CD4-positive, alpha-beta memory T cell (primary cell): ENCODE measurements around the gene DIPK1B. TPM values are rescaled to one million over a fixed set of nuclear protein-coding genes. Genes with fewer than 3 reads are reported as not detected.

Source experiments
- CTCF ChIA-PET: fragments of 350-600 bp; sonication (Branson Sonifier 250); formaldehyde crosslinking; loops from one replicate; lab custom pipeline; 2021; ENCODE audit warnings: inconsistent platforms; ENCODE audit not compliant: partially characterized antibody; lab: Charles Lee
- POLR2A ChIA-PET: fragments of 350-600 bp; sonication (Branson Sonifier 250); formaldehyde crosslinking; loops from one replicate; lab custom pipeline; 2021; ENCODE audit not compliant: partially characterized antibody; lab: Charles Lee
- DNase-seq, 5 donors: peaks; one replicate each; pipeline versions ENCODE4 v3.0.0 to v3.0.0-alpha.2; 2020 to 2022; ENCODE audit warnings: mixed read lengths in 1 of 5
- H3K27ac ChIP-seq: one replicate; pipeline ENCODE4 v1.7.0; 2013; ENCODE audit warnings: low read depth, low read length
- H3K27me3 ChIP-seq: 2 replicates; pipeline ENCODE4 v1.7.0; 2013; ENCODE audit warnings: mild to moderate bottlenecking, low read length, moderate library complexity; ENCODE audit not compliant: insufficient read depth
- H3K36me3 ChIP-seq: 2 replicates; pipeline ENCODE4 v1.7.0; 2013; ENCODE audit warnings: mild to moderate bottlenecking, low read length, moderate library complexity; ENCODE audit not compliant: insufficient read depth
- H3K4me1 ChIP-seq: 2 replicates; pipeline ENCODE4 v1.7.0; 2013; ENCODE audit warnings: mild to moderate bottlenecking, low read length, moderate library complexity; ENCODE audit not compliant: insufficient read depth
- H3K4me3 ChIP-seq, 2 donors: one replicate each; pipeline ENCODE4 v1.7.0; 2013; ENCODE audit warnings: low read length in 2 of 2, mild to moderate bottlenecking in 1 of 2
- H3K9me3 ChIP-seq, 2 donors: one replicate each; pipeline ENCODE4 v1.7.0; 2013; ENCODE audit warnings: low read length in 2 of 2, control low read depth in 1 of 2; ENCODE audit not compliant: control insufficient read depth in 1 of 2
- H3K27ac Mint-ChIP-seq, 7 donors: one replicate each; pipeline ENCODE4 v1.8.0; 2020 to 2021; ENCODE audit warnings: mixed read lengths in 7 of 7, mild to moderate bottlenecking in 6 of 7, inconsistent platforms in 3 of 7, moderate library complexity in 3 of 7
- H3K27me3 Mint-ChIP-seq, 2 donors: one replicate each; pipeline ENCODE4 v1.8.0; 2020 to 2021; ENCODE audit warnings: mixed read lengths in 2 of 2
- H3K36me3 Mint-ChIP-seq, 2 donors: one replicate each; pipeline ENCODE4 v1.8.0; 2020 to 2021; ENCODE audit warnings: mixed read lengths in 2 of 2, inconsistent platforms in 1 of 2, mild to moderate bottlenecking in 1 of 2
- H3K4me1 Mint-ChIP-seq, 4 donors: one replicate each; pipeline ENCODE4 v1.8.0; 2020 to 2021; ENCODE audit warnings: mixed read lengths in 4 of 4, mild to moderate bottlenecking in 1 of 4
- H3K4me3 Mint-ChIP-seq, 8 donors: one replicate each; pipeline ENCODE4 v1.8.0; 2020 to 2021; ENCODE audit warnings: mixed read lengths in 8 of 8, mild to moderate bottlenecking in 7 of 8, moderate library complexity in 6 of 8, inconsistent platforms in 3 of 8
- H3K9me3 Mint-ChIP-seq, 8 donors: one replicate each; pipeline ENCODE4 v1.8.0; 2020 to 2021; ENCODE audit warnings: mixed read lengths in 8 of 8, mild to moderate bottlenecking in 5 of 8, inconsistent platforms in 3 of 8, moderate library complexity in 1 of 8
- intact Hi-C: fragments of 100-400 bp; cut with micrococcal nuclease; formaldehyde crosslinking; loops from one replicate; pipeline ENCODE4 v1.15.1; 2023
- polyA plus RNA-seq, 2 donors: library from polyadenylated mRNA; unstranded; fragments of 300-500 nt; fragmentation: Illumina TruSeq; gene quantifications; one replicate each; pipeline ENCODE4 v1.2.3, GENCODE V29; 2021
- total RNA-seq, 2 experiments: library from RNA; stranded (reverse); gene quantifications; one replicate each; pipeline ENCODE4 v1.2.3, GENCODE V29; 2021

The DIPK1B gene
- total and polyA plus RNA-seq, 4 experiments from 2014 or later = not detected

DNA sequence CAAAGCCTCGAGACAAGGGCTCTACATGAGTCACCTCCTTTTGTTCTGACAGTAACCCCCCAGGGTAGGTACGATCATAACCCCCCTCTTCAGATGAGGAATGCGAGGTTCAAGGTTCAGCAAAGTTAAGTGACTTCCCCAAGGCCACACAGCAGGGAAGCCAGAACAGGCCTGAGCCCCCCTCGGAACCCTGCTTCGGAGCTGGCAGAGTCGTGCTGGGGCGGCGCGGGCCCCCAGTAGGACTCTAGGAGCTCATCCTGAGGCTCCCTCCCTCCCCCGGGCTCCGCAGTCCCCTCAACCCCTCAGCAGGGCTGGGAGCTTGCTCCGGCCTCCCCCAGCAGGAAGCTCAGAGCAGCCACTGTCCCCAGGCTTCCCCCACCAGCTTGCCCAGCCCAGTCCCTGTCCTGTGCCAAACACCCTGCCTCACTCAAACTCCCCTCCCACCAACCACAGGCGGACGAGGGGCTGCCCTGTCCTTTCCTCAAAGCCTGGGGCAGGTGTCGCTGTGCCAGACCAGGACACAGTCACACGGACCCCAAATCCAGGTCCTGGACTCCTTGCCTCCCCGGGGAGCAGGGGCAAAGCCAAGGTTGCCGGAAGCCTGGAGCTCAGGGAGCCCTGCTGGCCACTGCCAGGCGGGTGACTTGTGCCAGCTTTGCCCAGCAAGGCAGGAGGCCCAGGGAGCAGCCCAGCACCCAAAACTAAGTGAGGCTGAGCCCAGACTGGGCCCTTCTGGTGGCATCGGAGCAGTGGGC is 30.2 kb upstream of the DIPK1B start:
- no peak overlapping the region for H3K4me3 Mint-ChIP-seq

DNA sequence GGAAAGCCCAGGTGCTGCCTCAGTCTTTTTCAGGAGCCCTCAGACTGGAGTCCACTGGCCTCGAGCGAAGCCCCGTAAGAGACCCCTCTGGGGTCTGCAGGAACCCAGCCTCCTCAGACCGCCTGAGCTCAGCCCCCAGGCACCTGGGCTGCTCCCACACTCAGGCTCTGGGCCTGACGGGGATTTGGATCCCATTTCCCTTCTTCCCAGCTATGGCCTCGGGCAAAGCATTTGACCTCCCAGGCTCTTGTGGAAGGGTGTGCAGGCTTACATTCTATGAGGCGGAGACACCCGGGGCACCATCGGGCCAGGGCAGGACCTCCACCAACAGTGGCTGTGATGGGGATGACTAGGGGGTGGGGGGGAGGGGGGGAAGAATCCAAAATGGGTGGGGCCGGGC is 29.7 kb upstream of the DIPK1B start:
- H3K9me3 ChIP-seq = no peaks in the 10 kb centered on the region
- ChIA-PET CTCF (interaction anchor here (1.9 kb wide), 1 partner anchor 10 kb away, joined by 5 read pairs; no protein-coding TSS in a partner anchor), POLR2A (interaction anchor here (1.1 kb wide), 1 partner anchor 46 kb away, joined by 4 read pairs; no protein-coding TSS in a partner anchor)
- H3K36me3 Mint-ChIP-seq = no peaks in the 10 kb centered on the region
- no peak overlapping the region for H3K27ac ChIP-seq
- H3K27me3 ChIP-seq = no peaks in the 10 kb centered on the region
- H3K4me1 Mint-ChIP-seq = peaks cover 0 to 13% (median 3%) of the 10 kb centered on the region in 4 donors
- H3K9me3 Mint-ChIP-seq = no peaks in the 10 kb centered on the region
- intact Hi-C loops = no loop called here
- H3K4me1 ChIP-seq = peaks cover 11% of the 10 kb centered on the region
- no peaks in the 10 kb centered on the region for H3K36me3 ChIP-seq
- no peak overlapping the region for H3K27ac Mint-ChIP-seq
- no peak overlapping the region for H3K4me3 ChIP-seq
- DNase-seq = no peak
- no peaks in the 10 kb centered on the region for H3K27me3 Mint-ChIP-seq
- H3K4me3 Mint-ChIP-seq = no peak overlapping the region

More for the DNA sequence above, 30.2 kb upstream of the DIPK1B start:
- Mint-ChIP-seq H3K27me3 (no peaks in the 10 kb centered on the region), H3K27ac (peak overlapping the region in 1 of 7 donors; percentile 55), H3K4me1 (peaks cover 0 to 13% (median 3%) of the 10 kb centered on the region in 4 donors), H3K36me3 (no peaks in the 10 kb centered on the region), H3K9me3 (no peaks in the 10 kb centered on the region)
- Histone ChIP-seq H3K4me1 (peaks cover 11% of the 10 kb centered on the region), H3K4me3 (no peak overlapping the region), H3K9me3 (no peaks in the 10 kb centered on the region), H3K36me3 (no peaks in the 10 kb centered on the region), H3K27me3 (no peaks in the 10 kb centered on the region), H3K27ac (no peak overlapping the region)
- DNase-seq = no peak
- ChIA-PET CTCF (interaction anchor here (1.9 kb wide), 1 partner anchor 10 kb away, joined by 5 read pairs; no protein-coding TSS in a partner anchor), POLR2A (interaction anchor here (1.1 kb wide), 1 partner anchor 46 kb away, joined by 4 read pairs; no protein-coding TSS in a partner anchor)
- intact Hi-C loops = no loop called here

DNA sequence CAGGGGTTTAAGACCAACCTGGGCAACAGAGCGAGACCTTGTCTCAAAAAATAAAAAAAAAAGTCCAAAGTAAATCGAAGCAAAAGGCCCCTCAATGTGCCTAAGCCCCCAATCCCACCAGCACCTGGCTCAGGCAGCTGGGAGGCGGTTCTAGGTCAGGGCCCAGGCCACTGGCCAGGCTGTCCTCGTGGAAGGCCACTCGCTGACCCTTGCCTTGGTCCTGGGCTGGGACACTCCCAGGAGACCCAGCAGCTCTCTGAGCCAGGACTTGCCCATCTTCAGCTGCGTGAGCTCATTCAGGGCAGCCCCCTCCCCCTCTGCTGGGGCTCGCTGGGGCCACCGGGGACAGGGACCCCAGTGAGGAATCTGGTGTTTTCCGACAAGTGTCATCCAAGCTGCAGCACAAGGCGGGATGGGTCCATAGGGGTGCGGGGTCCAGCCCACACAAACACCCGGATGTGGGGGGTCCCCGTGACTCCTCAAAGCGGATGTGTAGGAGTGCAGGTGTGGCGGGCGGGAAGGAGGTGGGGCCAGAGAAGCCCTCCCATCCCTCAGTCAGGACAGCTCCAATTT is 29.1 kb upstream of the DIPK1B start:
- Histone ChIP-seq H3K27me3 (no peaks in the 10 kb centered on the region), H3K4me3 (no peak overlapping the region), H3K36me3 (no peaks in the 10 kb centered on the region), H3K9me3 (no peaks in the 10 kb centered on the region), H3K27ac (no peak overlapping the region), H3K4me1 (peaks cover 11% of the 10 kb centered on the region)
- no peak overlapping the region for H3K27ac Mint-ChIP-seq
- no peaks in the 10 kb centered on the region for H3K9me3 Mint-ChIP-seq
- CTCF ChIA-PET = no interaction called here
- no peaks in the 10 kb centered on the region for H3K36me3 Mint-ChIP-seq
- H3K4me1 Mint-ChIP-seq = peaks cover 0 to 16% (median 3%) of the 10 kb centered on the region in 4 donors
- POLR2A ChIA-PET = interaction anchor here (1.1 kb wide), 1 partner anchor 45 kb away, joined by 4 read pairs; no protein-coding TSS in a partner anchor
- no peaks in the 10 kb centered on the region for H3K27me3 Mint-ChIP-seq
- intact Hi-C loops = no loop called here
- DNase-seq = no peak
- H3K4me3 Mint-ChIP-seq = no peak overlapping the region

GRCh38 chr9:136683755-136684154 is 28.6 kb upstream of the DIPK1B start:
- Histone ChIP-seq H3K27me3 (no peaks in the 10 kb centered on the region), H3K9me3 (no peaks in the 10 kb centered on the region), H3K36me3 (no peaks in the 10 kb centered on the region), H3K27ac (no peak overlapping the region), H3K4me1 (peaks cover 11% of the 10 kb centered on the region), H3K4me3 (no peak overlapping the region)
- Mint-ChIP-seq H3K27me3 (no peaks in the 10 kb centered on the region), H3K27ac (no peak overlapping the region), H3K4me1 (peaks cover 0 to 17% (median 3%) of the 10 kb centered on the region in 4 donors), H3K36me3 (no peaks in the 10 kb centered on the region), H3K4me3 (no peak overlapping the region), H3K9me3 (no peaks in the 10 kb centered on the region)
- intact Hi-C loops = no loop called here
- POLR2A ChIA-PET = interaction anchor here (1.1 kb wide), 1 partner anchor 45 kb away, joined by 4 read pairs; no protein-coding TSS in a partner anchor
- CTCF ChIA-PET = no interaction called here
- DNase-seq = no peak

- no peak for DNase-seq
- Mint-ChIP-seq H3K27ac (peak overlapping the region in 1 of 7 donors; percentile 41), H3K27me3 (no peaks in the 10 kb centered on the region), H3K4me3 (no peak overlapping the region), H3K36me3 (no peaks in the 10 kb centered on the region), H3K4me1 (peaks cover 0 to 11% (median 3%) of the 10 kb centered on the region in 4 donors), H3K9me3 (no peaks in the 10 kb centered on the region)
- CTCF ChIA-PET = no interaction called here
- POLR2A ChIA-PET = no interaction called here
- Histone ChIP-seq H3K4me3 (no peak overlapping the region), H3K9me3 (no peaks in the 10 kb centered on the region), H3K27me3 (no peaks in the 10 kb centered on the region), H3K4me1 (peaks cover 11% of the 10 kb centered on the region), H3K27ac (no peak overlapping the region), H3K36me3 (no peaks in the 10 kb centered on the region)
- intact Hi-C loops = no loop called here
These were observed 28.0 kb upstream of the DIPK1B start for GRCh38 chr9:136684339-136684738.

DNA sequence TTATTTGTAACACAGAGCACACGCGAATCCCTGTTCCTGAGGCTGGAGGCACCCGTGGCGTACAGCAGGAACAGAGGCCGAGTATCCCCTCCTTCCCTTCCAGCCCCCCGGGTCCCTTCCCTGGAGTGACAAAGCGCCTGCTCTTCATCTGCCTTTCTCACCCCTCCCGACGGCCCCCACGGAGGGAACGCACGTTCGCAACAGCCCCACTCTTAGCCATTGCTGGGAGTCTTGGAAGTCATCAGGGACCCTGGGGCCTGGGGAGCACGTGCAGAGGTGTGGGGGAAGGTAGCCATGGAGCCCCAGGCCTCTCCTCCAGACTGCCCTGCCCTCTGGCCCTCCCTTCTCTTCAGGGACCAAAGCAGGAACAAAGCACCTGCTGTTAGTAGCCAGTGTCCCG is 27.6 kb upstream of the DIPK1B start:
- Mint-ChIP-seq H3K4me1 (peaks cover 0 to 10% (median 3%) of the 10 kb centered on the region in 4 donors), H3K27ac (peak overlapping the region in 1 of 7 donors; percentile 65), H3K27me3 (no peaks in the 10 kb centered on the region), H3K9me3 (no peaks in the 10 kb centered on the region), H3K4me3 (no peak overlapping the region), H3K36me3 (no peaks in the 10 kb centered on the region)
- Histone ChIP-seq H3K36me3 (no peaks in the 10 kb centered on the region), H3K27me3 (no peaks in the 10 kb centered on the region), H3K9me3 (no peaks in the 10 kb centered on the region), H3K4me3 (no peak overlapping the region), H3K4me1 (peaks cover 11% of the 10 kb centered on the region), H3K27ac (no peak overlapping the region)
- ChIA-PET CTCF (no interaction called here), POLR2A (no interaction called here)
- intact Hi-C loops = no loop called here
- DNase-seq = no peak

DNA sequence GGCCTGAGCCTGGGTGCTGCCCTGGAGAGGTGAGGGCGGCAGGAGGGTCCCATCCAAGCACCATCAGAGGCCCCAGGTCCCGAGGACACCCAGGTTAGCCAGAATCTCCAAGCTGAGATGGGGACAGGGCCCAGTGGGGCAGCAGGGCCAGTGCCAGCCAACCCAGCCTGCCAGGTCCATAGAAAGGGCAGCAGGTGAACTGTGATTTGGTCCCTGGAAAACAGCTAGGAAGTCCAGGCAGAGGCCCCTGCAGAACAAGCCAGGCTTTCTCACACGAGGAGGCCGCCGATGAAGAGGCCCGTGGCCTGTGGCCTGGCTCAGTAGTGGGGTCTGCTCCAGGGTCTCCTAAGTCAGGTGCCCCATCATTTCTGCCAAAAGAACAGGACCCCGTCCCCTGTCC is 27.2 kb upstream of the DIPK1B start:
- peaks cover 0 to 2% of the 10 kb centered on the region in 2 donors for H3K27me3 Mint-ChIP-seq
- no peak overlapping the region for H3K4me3 ChIP-seq
- POLR2A ChIA-PET = interaction anchor here (2.6 kb wide), 1 partner anchor 42 kb away, joined by 17 read pairs; no protein-coding TSS in a partner anchor

More for the DNA sequence above, 27.2 kb upstream of the DIPK1B start:
- no peak for DNase-seq
- H3K4me1 Mint-ChIP-seq = peaks cover 0 to 10% (median 3%) of the 10 kb centered on the region in 4 donors
- no peaks in the 10 kb centered on the region for H3K9me3 ChIP-seq
- H3K27ac ChIP-seq = no peak overlapping the region
- peak overlapping the region in 1 of 8 donors; percentile 32 for H3K4me3 Mint-ChIP-seq
- no peaks in the 10 kb centered on the region for H3K27me3 ChIP-seq
- intact Hi-C loops = no loop called here
- no peaks in the 10 kb centered on the region for H3K36me3 ChIP-seq
- no peaks in the 10 kb centered on the region for H3K36me3 Mint-ChIP-seq
- H3K27ac Mint-ChIP-seq = peak overlapping the region in 1 of 7 donors; percentile 65
- peaks cover 11% of the 10 kb centered on the region for H3K4me1 ChIP-seq
- CTCF ChIA-PET = no interaction called here
- no peaks in the 10 kb centered on the region for H3K9me3 Mint-ChIP-seq
